Hepatocyte (in vitro differentiated cells): ENCODE data around the gene TNS3.

Experiments used
- CTCF ChIP-seq: fragments of 200-600 bp; sonication (generic); IDR thresholded peaks from 2 replicates; pipeline ENCODE4 v1.5.1; 2016; ENCODE audit warnings: antibody characterized with exemption, mild to moderate bottlenecking; ENCODE audit not compliant: poor library complexity
- EZH2 ChIP-seq: fragments of 200-600 bp; sonication (generic); IDR thresholded peaks from 2 replicates; pipeline ENCODE4 v1.6.1; 2016; ENCODE audit warnings: antibody characterized with exemption, mild to moderate bottlenecking, borderline replicate concordance

DNA sequence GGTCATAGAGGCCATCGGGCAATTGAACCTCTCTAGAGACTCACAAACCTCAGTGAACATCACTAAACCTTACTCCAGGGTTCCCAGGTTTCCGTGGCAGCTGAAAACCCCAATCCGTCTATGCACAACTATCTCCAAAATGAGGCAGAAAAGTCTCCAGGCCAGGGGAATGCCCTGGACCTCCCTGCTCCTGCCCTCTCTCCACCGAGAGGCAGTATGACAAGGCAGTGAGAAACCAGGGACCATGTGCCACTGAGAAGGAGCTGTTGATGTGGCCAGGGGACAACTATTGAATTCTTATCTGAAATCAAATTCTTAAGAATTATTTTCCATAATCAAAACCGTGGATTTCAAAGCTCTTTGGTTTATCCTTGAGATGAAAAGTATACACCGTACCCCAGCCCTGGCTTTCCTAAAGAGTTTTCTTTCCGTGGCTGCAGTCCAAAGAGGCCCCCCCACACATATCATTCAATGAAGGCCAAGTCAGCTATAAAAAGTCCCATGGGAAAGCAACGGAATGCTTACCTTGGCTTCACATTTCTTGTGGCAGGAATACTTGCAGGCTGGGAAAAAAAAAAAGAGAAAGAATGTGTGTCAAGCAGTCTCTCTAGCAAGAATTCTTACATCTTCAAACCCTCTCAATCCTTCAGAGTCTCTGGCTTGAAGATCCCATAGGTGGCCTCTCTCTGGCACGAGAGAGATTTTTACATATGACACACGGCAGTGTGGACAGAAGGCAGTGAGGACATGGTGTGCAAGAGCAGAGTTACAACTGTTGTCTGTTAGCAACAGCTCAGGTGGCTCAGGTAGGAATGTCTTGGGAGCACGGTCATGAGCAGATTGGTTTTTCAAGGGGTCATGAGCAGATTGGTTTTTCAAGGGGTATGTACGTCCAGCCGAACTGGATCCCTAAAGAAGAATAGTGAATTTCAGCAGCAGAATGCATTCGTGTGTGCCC is 75.2 kb downstream of the TNS3 start:
- TF ChIP-seq CTCF: no peak
- TF ChIP-seq EZH2: no peak
